Measurements from ENCODE around the gene AKR1A1.

AKR1A1 gene

GRCh38 chr1:45617618-45618017 is 67.0 kb downstream of the AKR1A1 start:
- no peak for DNase-seq (ENCODE audit: low read depth in 2 of 2)

GRCh38 chr1:45619149-45619921 is 68.7 kb downstream of the AKR1A1 start:
- DNase-seq (ENCODE audit: low read depth in 2 of 2): no peak

All from stimulated activated CD4-positive, alpha-beta T cell treated with anti-CD3 and anti-CD28 coated beads, Interleukin-1b, Interleukin-23, amount 100 ng/mL, for 1 hour (primary cell).